ENCODE data around the gene TBL1X.
A peak's percentile ranks its signal among the peaks of the same experiment; 100 is the strongest.

TBL1X gene

DNA sequence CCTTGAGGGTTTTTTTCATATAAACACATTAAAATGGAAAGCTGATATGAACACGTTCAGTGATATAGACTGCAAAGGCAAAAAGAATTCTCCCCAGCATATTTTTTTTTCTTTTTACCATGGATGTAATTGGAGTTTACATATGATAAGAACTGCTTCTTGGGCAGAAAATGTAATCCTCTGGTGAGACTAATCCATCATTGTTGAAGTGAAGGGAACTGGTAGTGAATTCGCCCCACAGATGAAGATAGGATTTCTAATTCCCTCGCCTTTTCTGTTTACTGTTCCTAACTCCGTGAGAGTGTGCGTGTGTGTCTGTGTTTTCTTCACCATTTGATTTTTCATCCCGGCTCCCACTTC is 211.9 kb downstream of the TBL1X start:
- no peak for DNase-seq

DNA sequence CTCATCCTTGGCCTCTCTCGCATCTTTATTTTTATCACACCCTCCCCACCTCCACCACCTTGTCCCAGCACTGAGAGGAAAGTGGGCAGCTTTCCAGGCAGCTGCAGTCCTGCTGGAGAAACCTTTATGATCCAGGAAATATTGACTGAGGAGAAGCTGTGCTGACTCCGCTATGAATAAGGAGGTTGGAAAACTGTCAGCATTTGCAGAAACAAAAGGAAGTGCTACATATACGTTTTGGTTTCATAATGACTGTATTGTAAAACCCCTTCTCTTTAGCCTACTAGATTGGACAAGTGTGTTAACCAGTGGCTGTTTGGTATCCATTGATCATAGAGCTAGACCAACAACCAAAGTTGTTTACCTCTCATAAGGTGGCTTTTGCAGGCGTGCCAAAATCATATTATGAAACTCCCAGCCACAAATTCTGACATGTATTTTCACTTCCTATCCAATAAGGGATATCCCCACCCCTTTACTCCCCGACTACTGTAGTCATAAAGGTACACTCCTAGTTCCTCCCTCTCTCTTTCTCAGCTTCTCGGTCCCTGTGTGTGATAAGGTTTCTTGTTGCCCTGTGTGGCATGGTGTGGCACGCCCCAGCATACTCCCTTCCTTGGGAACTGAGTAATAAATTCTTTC is 212.4 kb downstream of the TBL1X start:
- DNase-seq, result no peak

DNA sequence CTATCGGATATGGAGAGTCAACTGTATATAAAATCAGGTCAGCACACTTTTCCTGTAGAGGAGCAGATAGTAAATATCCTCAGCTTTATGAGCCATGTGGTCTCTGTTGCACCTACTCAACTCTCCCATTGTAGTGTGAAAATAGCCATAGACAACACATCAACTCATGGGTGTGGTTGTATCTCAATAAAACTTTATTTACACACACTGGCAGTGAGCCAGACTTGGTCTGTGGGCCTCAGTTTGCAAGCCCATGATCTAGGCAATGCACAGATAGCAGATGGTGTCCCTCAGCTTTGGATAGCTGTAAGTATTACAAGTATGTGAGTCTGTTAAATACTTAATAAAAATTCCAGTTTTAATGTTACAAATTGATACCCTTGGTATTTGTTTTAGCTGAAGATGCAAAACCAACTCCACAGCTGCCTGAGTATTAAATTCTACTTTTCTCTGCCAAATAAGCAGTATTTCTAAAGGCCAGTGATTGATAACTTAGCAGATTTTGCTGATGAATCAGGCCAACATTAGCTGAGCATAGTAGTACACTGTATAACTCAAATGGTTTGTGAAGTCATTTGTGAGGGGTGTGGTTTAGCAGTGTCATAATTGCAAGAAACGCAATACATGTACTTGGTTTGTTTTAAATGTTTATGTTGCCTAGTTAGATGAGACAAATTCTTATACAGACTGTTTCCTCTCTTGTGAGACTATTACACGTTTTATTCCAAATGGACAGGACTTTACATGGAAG is 213.5 kb downstream of the TBL1X start:
- DNase-seq, result no peak

DNA sequence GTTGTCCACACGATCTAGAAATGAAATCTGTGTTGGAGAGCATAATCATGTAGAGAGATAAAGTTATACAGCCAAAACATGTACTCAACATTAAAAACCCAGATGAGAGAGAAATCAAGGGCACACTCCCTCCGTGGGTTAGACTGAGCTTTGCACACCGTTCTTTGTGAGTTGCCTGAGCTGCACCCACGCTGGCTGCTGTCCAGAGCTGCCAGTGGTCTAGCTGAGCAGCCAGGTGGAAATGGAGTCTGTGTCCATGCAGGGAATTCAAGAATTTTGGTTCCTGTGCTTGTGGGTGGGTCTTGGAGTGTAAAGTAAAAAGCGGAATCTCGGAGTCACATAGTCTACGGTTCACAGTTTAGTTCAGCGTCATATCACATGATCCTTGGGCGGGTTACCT is 216.2 kb downstream of the TBL1X start:
- no peak for DNase-seq

DNA sequence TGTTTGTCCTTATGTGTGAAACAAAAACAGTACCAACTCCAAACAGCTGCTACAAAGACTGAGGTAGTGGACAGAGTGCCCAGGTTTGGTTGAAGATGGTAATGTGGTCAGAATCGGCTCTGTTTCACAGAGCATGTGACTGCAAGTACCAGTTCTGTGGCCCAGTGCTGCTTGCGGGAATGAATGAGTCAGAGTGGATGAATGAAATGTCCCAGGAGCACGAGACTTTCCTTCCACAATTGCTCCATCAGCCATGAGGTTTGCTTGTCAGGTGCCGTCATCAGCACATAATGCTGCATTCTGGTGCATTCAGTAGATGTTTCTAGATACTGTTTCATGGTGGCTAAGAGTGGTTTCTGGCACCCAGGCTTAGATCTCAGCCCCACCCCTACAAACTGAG is 216.6 kb downstream of the TBL1X start:
- no peak for DNase-seq

DNA sequence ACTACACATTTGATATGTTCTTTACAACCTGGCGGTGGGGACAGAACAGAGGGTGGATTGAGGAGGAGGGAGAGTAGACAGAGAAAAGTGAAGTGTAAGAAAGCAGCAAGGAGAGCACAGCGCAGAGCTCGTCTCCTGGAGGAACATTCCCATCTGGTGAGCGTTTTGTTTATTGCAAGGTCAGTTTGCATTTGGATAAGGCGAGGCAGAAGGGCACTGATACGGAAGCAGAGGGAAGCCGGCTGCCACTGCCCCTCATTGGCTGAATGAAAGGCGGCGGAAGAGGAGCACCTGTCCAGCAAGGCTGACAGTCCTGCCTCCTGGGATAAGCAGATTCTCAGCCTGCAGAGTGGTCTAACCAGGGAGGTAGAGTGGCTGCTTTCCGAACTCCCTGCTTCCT is 217.6 kb downstream of the TBL1X start:
- no peak for DNase-seq

DNA sequence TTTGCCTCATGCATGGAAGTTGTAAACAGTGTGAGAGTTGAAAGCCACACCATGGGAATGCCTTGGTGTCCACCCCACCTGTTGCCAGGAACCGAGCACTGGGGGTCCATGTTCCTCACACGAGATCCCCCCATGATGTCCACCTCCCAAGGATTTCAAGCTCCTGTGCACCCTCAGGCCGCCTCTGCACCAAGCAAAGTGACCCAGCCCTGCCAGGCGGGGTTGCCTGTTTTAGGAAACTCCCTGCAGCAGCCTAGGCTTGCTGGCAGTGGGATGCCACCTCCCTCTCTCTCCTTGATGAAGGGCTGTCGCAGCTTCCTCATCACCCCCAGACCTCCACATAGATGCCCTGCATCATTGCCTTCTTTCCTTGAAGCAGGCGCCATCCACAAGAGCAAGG is 218.0 kb downstream of the TBL1X start:
- no peak for DNase-seq

DNA sequence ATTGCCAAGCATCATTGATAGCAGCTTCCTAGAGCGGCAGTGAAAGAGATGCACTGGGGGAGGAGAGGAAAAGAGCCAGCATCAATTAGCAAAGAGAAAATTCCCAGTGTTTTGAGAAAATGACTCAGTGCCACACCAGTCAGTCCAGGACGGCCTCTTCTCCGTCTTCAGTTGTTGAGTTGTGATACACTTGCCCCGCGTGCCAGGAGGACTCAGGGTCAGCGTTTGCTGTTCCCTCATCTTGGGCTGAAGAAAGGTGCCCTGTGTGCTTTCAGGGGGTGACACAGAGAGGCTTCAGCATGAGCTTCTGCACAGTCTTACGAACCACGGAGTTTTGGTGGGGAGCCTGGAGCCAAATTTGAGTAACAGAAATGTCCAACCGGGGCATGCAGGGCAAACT is 218.5 kb downstream of the TBL1X start:
- DNase-seq, result no peak

DNA sequence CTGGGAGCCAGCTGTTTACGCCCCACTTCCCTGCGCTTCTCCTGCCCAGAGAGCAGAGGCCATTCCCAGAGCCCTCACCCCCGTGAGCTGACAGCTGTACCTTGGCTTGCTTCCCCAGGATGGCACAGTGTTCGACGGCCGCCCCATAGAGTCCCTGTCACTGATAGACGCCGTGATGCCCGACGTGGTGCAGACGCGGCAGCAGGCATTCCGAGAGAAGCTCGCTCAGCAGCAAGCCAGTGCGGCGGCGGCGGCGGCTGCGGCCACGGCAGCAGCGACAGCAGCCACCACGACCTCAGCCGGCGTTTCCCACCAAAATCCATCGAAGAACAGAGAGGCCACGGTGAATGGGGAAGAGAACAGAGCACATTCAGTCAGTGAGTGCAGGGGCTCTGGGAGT is 223.0 kb downstream of the TBL1X start:
- DNase-seq, result no peak

DNA sequence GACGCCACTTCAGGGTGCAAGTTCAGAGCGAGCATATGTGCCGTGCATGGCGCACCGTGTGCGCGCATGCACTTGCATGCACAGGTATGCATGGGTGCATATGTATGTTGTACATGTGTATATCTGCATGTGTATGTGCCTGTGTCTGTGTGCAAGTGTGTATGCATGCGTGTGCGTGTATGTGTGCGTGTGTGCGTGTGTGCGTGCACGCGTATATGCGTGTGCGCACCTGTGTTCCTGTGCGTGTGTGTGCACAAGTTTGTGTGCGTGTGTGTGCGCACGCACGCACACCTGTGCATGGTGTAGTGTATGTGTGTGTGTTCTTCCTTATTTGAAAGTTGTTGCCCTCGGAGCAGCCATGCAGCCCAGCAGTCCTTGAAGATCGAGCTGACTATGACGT is 224.0 kb downstream of the TBL1X start:
- DNase-seq, result no peak

DNA sequence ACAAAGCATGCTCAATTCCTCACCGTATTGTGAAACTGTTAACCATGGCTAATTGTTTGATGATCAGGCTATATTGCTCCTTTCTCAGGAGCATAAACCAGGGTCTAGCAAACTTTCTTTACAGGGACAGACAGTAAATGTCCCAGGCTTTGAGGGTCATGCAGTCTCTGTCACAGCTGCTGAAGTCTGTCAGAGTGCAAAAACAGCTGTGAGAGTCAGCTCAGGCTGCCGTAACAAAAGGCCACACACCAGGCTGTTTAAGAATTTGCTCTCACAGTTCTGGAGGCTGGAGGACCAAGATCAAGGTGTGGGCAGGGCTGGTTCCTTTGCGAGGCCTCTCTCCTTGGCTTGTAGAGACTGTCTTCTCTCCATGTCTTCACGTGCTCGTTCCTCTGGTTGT is 225.2 kb downstream of the TBL1X start:
- DNase-seq, result no peak

DNA sequence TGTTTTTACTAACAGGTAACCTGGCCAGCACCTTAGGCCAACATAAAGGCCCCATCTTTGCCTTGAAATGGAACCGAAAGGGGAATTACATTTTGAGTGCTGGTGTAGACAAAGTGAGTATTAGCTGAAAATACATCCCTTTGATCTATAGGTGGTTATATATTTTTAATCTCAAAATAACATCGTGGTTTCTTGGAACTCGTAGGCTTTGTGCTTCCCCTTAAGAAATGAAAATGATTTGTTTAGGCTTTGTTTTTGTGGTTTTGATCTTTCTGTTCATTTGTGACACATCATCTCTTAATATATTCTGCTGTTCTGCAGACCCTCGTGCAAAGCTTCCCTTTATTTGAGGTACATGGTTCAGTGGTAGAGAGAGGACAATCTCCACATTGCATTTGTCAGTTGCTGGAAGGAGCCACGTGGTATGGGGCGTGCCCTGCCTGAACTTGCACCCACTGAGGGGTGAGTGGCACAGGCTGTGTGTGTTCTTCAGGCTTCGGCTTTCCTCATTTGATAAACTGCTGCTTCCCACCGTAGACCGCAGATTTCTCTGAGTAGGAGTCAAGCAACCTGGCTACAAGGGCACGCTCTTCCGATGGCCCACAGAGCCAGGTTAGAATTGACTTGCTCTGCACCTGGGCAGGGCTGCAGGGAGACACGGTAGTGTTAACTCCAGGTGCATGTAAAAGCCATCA is 228.6 kb downstream of the TBL1X start:
- DNase-seq, result no peak

DNA sequence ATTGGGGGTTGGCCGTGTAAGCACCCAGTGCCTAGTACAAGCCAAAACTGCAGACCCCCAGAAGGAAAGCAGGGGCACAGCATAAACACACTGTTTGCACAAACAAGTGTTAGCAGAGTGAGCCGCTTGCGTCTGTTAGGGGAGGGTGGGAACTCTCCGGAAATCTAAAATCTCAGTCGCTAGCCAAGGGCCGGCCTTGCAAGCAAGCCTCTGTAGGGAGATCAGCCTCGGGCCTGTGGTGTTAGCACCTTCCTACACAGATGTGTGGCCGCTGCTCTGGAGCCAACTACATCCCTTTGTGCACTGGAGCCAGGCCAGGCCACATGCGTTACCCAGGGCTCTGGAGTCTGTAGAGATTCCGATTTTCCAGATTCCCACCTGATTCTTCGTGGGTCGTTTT is 233.7 kb downstream of the TBL1X start:
- DNase-seq, result no peak

DNA sequence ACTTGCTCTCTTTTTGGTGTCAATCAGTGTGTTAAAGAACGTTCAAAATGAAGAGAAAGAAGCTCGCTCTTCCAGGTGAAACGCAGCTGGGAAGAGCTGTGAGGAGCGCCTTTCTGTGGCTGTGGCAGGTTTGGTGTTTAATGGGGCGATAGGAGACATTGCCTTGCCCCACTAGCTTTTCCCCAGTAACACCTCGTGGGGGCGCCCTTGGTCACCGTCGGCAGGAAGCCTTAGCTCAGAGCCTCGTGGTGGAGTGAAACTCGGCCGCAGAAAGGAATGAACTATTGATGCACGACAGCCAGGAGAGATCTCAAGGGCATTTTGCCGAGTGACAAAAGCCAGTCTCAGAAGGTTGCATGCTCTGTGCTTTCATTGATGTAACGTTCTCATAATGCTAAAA is 235.7 kb downstream of the TBL1X start:
- no peak for DNase-seq

DNA sequence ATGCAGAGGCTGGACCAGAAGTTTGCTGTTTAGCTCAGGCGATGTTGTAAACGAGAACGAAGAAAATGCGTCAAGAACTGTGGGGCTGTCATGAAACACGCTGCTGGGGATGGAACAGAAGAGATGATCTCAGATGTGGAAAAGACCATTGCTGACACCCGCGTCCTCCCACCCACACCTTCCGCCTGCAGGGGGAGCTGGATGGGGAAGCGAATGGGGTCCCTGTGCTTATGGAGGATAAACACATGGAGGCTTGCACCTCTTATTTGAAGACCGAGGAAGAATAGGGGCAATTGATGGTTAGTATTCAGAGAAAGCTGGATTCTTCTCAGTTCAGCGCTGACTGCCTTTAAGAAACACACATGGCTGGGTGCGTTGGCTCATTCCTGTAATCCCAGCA is 236.9 kb downstream of the TBL1X start:
- no peak for DNase-seq

DNA sequence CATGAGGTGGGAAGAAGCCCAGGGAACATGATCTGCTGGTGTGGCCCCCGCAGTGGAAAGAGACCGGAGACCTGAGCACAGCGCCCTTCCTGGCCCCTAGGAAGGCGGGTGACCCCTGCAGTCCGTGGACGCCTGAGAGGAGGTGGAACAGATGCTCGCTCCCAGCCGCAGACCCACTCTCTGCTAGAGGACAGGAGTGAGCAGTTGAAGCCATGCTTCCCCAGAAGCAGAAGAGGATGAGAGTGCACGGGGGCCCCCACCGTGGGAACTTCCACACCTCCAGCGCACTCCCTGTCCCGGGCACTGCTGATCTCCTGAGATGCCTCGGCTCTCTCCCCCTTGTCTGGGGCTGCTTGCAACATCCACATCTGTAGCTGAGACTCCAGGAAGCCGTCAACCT is 238.5 kb downstream of the TBL1X start:
- DNase-seq, result no peak

DNA sequence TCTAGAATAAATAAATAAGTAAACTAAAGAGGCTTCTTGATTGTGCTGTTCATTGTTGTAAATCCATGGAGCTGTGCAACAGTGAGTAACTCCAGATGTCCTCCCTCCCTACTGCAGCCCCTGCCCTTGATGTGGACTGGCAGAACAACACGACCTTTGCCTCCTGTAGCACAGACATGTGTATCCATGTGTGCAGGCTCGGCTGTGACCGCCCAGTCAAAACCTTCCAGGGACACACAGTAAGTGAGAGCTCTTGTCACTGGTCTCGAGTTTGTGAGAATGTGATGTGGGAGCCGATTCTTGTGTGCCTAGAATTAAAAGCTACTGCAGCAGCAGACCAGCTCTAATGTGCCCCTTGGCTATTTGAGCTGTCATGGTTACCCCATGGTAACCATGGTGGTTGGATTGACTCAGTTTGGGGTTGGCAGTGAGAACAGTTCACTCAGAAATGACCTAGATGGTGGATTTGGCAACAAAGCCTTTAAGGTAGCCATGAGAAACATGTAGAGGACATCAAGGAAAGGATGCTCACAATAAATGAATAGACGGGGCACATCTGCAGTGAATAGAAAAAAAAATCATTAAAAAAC is 240.1 kb downstream of the TBL1X start:
- no peak for DNase-seq

DNA sequence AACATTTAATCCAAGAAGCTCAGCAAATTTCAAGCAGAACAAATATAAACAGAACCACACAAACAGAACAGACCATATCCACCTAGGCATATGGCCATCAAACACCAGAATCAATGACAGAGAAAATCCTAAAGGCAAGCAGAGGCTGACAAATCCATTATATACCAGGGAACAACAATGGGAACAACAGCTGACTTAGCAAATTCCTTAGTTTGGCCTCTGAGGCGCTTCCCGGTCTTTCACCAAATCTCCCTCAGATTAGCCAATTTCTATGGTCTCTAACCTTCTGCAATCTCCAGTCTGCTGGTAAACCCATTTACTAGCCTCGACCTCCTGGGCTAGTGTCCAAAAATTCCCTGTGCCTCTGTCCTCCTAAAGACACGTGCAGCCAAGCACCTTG is 241.6 kb downstream of the TBL1X start:
- no peak for DNase-seq

DNA sequence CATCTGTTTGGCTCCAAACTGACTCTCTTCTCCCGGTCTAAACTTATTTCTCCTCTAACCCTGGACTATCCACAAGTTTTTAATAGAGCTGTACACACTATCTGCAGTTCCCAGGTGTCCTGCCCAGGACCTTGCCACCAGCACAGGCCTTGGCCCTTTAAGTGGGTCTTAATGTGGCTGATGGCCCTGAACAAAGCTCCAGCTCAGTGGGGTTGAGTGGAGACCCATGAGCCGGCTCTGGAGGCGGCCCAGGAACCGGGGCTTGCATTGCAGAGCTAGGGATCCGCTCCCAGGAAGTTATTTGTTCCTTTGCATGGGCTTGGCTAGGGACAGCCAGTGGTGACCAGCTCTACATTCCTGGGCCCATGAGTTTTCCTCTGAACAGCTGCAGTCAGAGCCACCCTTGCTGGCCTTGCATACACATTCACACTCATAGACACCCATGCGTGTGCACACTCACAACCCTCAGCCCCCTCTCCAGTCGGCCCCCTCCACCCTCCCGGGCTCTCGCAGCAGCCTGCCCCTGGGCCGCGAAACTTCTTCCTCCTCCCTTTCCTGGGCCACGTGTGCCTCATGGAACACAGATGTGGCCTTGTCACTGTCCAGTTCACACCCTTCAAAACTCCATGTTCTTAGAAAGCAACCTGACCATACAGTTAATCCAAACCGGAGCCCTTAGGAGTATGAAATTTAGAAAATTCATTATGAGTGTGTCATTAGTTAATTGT is 242.6 kb downstream of the TBL1X start:
- no peak for DNase-seq

DNA sequence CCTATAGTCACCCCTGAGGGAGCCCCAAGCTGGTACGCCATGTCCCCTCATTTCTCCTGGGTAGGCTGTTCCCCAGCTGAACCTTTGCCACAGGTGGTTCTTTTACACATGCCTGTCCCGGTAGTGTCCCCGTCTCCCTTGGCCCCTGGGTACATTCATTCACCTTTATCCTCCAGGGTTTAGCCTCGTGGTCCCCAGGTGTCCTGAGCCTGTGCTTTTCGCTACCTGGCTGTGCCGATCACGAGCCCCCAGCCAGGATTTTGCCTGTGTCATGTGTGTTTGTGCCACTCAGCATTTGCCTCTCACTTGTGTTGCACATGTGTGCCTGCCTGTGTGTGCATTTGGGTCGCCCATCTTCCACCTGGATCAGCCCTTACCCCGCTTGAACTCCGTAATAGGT is 243.2 kb downstream of the TBL1X start:
- DNase-seq, result no peak

DNA sequence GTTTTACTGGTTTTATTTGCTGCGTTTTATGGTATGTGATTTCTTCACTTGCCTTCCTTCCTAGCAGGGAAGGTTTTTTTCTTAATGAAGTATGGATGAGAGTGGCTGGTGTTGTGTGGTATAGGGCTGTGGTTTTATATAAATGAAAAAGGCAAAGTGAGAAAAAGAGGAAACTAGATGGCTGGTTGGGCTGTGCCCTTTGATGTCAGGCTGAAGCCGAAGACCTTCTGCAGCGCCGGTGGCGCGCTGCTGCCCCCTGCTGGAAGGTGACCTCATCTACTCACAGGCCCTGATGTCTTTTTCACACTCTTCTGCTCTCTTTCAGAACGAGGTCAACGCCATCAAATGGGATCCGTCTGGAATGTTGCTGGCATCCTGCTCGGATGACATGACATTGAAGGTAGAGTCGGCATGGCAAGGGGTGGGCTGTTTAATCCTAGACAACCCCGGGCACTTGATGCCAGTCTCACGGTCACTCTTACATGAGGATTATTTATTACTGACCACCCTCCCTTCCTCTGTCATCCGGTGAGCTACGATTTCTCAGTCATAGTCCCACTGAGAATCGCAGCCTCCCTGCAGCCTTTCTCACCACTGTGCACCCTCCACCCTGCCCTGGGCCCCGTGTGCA is 244.2 kb downstream of the TBL1X start:
- DNase-seq, result peak; percentile 83

DNA sequence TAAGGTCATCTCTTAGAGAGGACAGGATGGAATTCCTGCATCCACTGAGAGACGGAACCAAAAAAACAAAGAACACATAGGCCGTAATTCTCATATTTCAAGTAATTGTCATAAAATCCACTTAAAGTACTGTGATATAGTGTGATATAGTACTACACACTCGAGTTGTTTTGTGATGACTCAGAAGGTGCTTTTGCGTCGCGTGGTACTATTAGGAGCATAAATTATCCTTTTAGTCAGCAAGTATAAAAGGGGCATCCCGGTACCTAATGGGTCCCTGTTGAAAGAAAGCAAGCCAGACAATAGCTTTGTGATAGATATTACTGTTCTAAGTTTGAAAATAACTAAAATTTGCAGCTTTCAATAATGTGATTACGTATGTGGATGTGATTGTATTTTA is 245.5 kb downstream of the TBL1X start:
- DNase-seq, result no peak

DNA sequence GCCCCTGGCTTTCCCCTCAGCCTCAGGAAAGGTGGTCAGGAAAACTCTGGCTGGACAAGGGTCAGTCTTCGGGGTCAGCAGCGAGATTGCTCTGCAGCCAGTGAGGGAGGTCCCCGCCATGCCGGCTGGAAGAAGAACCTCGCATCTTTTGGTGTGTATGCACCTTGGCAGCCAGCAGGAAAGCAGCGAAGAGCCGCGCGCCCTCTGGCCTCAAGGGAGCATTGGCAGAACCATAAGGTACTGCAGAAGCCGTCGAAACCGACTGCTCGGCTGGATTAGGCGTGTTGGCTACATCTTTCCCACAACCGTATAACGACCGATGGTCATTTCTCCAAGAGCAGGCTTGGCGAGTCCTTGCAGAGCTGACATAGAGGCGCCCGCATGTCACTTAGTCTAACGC is 252.5 kb downstream of the TBL1X start:
- DNase-seq, result no peak

All from activated T-cell treated with anti-CD3 and anti-CD28 coated beads, Interleukin-2, amount 50 U/mL, for 1 hour (primary cell).